Activated gamma-delta T cell treated with Interleukin-2 at 50 U/mL for 16 hours (primary cell): ENCODE data around the gene RPS6KB2.

Experiments
- DNase-seq: peaks from one replicate; pipeline ENCODE4 v3.0.0-alpha.2; 2020

RPS6KB2 gene

GRCh38 chr11:67428052-67429001 is at the start of gene RPS6KB2:
RPS6KB2 (plus strand) TSS chr11:67428494; CDS start chr11:67428546, 52 bp downstream.
- DNase-seq, result peak; percentile 99

GRCh38 chr11:67378544-67378943 is 49.8 kb upstream of the RPS6KB2 start:
- DNase-seq, result no peak

GRCh38 chr11:67379061-67380058 is 48.9 kb upstream of the RPS6KB2 start:
- DNase-seq, result no peak

- no peak for DNase-seq
Measured at GRCh38 chr11:67381244-67381972, 46.9 kb upstream of the RPS6KB2 start.

GRCh38 chr11:67382276-67383136 is 45.8 kb upstream of the RPS6KB2 start:
- peak; percentile 84 for DNase-seq

DNA sequence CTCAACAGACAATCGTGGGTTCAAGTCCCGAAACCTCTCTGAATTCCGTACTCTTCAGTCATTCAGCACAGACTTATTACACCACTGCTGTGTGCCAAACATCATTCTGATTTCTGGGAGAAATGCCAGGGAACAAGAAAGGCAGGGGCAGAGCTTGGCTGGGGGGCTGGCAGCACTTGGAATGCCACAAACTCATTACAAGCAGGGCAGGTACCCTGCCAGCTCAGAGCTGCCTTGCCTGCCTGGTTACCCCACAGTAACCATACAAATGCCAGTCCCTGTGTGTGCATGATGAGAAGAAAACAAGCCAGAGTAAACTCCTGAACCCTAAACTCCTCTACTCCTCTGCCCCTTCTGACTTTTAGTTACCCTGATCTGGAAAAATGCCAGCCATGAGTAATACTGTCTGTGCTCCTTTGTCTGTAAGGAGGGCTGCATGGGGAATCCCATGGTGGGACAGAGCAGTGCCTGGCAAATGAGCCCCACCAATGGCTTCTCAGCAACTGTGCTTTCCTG is 43.4 kb upstream of the RPS6KB2 start:
- DNase-seq, result no peak

DNA sequence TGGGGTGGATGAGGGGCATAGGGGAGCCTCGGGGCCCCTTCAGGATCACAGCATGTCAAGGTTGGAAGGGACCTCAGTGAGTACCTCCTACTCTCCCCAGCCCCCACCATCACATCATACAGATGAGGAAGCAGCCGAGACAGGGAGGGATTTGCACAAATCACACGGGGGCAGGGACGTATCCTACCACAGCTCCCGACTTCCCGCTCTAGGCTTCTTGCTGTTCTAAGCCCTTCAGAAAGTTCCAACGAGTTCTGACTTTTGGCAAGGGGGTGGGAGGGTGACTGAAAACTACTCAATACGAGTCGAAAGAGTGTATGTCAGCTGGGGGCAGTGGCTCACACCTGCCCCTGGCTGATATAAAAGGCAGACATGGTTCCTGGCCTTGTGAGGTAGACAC is 41.2 kb upstream of the RPS6KB2 start:
- no peak for DNase-seq

- no peak for DNase-seq
Measured at GRCh38 chr11:67387518-67387917, 40.8 kb upstream of the RPS6KB2 start.

- DNase-seq, result peak; percentile 69
Measured at GRCh38 chr11:67389477-67389876, 38.8 kb upstream of the RPS6KB2 start.

GRCh38 chr11:67390947-67391303 is 37.4 kb upstream of the RPS6KB2 start:
- DNase-seq, result no peak

DNA sequence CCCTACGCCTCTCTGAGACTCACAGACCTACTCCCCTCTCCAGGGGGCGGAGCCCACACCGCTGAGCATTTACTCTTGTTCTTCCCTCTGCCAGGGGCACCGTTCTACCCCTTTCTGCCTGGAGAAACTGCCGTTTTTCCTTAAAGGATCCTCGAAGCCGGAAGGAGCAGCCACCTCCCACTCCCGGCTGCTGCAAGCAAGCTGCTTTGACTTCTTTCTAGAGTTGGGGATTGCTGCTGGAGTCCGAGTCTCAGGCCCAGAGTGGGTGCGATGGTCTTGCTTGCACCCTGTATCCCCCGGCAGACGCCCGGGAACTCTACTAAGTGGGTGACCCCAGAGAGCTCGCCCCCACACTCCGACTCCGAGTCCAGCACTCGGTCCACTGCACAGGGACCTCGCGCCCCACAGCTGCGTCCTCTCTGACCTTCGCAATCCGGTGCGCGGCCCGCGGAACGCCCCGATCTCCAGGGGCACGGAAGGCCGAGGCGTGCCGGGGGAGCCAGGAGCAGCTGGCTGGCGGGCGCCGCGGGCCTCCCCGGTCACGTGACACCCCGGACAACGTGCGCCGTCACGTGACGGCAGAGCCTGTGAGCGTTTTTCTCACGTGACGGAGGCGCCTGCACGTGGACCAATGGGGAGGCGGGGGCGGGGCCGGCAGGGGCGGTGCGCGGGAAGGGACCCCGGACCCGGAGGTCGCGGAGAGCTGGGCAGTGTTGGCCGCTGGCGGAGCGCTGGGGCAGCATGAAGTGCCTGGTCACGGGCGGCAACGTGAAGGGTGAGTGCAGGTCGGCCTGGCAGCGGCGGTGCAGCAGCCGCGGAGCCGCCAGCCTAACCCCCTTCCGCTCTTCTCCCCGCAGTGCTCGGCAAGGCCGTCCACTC is 36.8 kb upstream of the RPS6KB2 start, which contains the start of gene RAD9A:
TSS of gene RAD9A (plus strand) at position 683 of the 879 bp plus-strand sequence. CDS start at position 742, 59 bp downstream.
- DNase-seq, result peak; percentile 91

DNA sequence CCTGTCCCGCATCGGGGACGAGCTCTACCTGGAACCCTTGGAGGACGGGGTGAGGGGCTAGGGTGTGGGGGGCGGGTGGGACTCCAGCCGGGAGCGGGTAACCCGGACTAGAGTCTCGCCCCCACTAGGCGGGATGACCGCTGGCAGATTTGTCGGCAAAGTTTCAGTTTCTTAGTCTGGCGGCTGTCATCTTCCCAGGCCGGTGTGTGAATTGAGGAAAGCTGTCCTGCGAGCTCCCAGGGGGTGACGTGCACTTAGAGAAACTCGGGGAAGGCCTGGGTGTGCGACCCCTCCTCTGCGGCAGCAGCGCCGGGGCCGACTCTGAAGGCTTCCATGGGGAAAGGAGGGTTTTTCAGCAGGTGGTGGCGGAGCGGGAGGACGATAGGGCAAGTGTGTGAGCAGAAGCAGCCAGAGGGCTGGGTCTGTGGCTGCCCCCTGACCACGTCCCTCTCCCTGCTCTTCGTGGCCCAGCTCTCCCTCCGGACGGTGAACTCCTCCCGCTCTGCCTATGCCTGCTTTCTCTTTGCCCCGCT is 36.0 kb upstream of the RPS6KB2 start:
- DNase-seq, result no peak

DNA sequence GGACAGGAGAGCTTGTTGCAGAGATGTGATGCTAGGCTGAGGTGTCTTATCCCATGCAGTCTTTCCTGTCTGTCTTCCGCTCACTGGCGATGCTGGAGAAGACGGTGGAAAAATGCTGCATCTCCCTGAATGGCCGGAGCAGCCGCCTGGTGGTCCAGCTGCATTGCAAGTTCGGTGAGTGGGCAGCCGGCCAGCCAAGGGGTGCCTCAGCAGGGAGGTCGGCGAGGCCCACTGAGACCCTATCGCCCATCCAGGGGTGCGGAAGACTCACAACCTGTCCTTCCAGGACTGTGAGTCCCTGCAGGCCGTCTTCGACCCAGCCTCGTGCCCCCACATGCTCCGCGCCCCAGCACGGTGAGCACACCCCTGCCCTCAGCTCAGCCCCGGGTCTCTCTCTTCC is 34.9 kb upstream of the RPS6KB2 start:
- no peak for DNase-seq

GRCh38 chr11:67393990-67394389 is 34.3 kb upstream of the RPS6KB2 start:
- DNase-seq, result no peak

GRCh38 chr11:67395555-67396258 is 32.6 kb upstream of the RPS6KB2 start:
- DNase-seq, result no peak

- DNase-seq, result no peak
Measured at GRCh38 chr11:67396259-67396581, 32.1 kb upstream of the RPS6KB2 start.

GRCh38 chr11:67396587-67397389 is 31.5 kb upstream of the RPS6KB2 start:
- no peak for DNase-seq

- DNase-seq, result no peak
Measured at GRCh38 chr11:67397536-67397935, 30.8 kb upstream of the RPS6KB2 start.
